Chondrocyte (in vitro differentiated cells): ENCODE data around the gene GSTA3. TPM values are rescaled to one million over a fixed set of nuclear protein-coding genes. Genes with fewer than 3 reads are reported as not detected.
"Not testable (repeated sequence)": the region's sequence is repeated elsewhere in the genome, so short reads cannot be mapped to it uniquely, and the experiment has no call there.

Experiments
- DNase-seq: peaks from one replicate; pipeline ENCODE4 v3.0.0; 2021; ENCODE audit warnings: mixed read lengths, low spot score
- H3K27ac Mint-ChIP-seq: one replicate; pipeline ENCODE4 v1.8.0; 2021; ENCODE audit warnings: mild to moderate bottlenecking, moderate library complexity, mixed read lengths; ENCODE audit not compliant: unreplicated experiment
- H3K27me3 Mint-ChIP-seq: 2 replicates; pipeline ENCODE4 v1.8.0; 2021; ENCODE audit warnings: low read depth, mixed read lengths
- H3K36me3 Mint-ChIP-seq: 2 replicates; pipeline ENCODE4 v1.8.0; 2021; ENCODE audit warnings: low read depth, mixed read lengths
- H3K4me1 Mint-ChIP-seq: 2 replicates; pipeline ENCODE4 v1.8.0; 2021; ENCODE audit warnings: low read depth, mild to moderate bottlenecking, mixed read lengths
- H3K4me3 Mint-ChIP-seq: one replicate; pipeline ENCODE4 v1.8.0; 2021; ENCODE audit warnings: mild to moderate bottlenecking, moderate library complexity, mixed read lengths; ENCODE audit not compliant: unreplicated experiment
- H3K9me3 Mint-ChIP-seq: 2 replicates; pipeline ENCODE4 v1.8.0; 2021; ENCODE audit warnings: low read depth, mixed read lengths
- CTCF ChIP-seq: fragments of 200-600 bp; sonication (generic); IDR thresholded peaks from 2 replicates; pipeline ENCODE4 v1.5.0; 2021; ENCODE audit warnings: antibody characterized with exemption, mild to moderate bottlenecking, moderate library complexity
- long read RNA-seq: library from polyadenylated mRNA; stranded (forward); transcript quantifications from one replicate; pipeline ENCODE4 v2.0.0, GENCODE V29; 2021
- total RNA-seq: library from RNA; stranded (reverse); gene quantifications from 3 replicates; pipeline ENCODE4 v1.2.1, GENCODE V29; 2021

The GSTA3 gene
- not detected in 3 replicates for total RNA-seq
- long read RNA-seq, result 0 reads

- TF ChIP-seq CTCF, result no peak
- peaks cover 4% of the 10 kb centered on the region for H3K9me3 Mint-ChIP-seq
- no peaks in the 10 kb centered on the region for H3K4me1 Mint-ChIP-seq
- H3K27me3 Mint-ChIP-seq, result no peaks in the 10 kb centered on the region
- no peak within 1 kb of the TSS for H3K4me3 Mint-ChIP-seq
- H3K27ac Mint-ChIP-seq, result no peak within 1 kb of the TSS
- H3K36me3 Mint-ChIP-seq, result no peaks in the 10 kb centered on the region
- DNase-seq, result no peak
Observed at GRCh38 chr6:52909531-52909930, at the start of gene GSTA3. Gene GSTA3, minus strand, starts transcription at chr6:52909698. Its CDS starts 3,864 bp downstream, at chr6:52905834.

- no peaks in the 10 kb centered on the region for H3K9me3 Mint-ChIP-seq
- H3K27me3 Mint-ChIP-seq, result peaks cover 4% of the 10 kb centered on the region
- peaks cover 3% of the 10 kb centered on the region for H3K4me1 Mint-ChIP-seq
- no peak overlapping the region for H3K4me3 Mint-ChIP-seq
- TF ChIP-seq CTCF, result no peak
- H3K36me3 Mint-ChIP-seq, result no peaks in the 10 kb centered on the region
- no peak for DNase-seq
- no peak overlapping the region for H3K27ac Mint-ChIP-seq
Observed at GRCh38 chr6:52958546-52959255, 49.2 kb upstream of the GSTA3 start.

GRCh38 chr6:52955871-52956270 is 46.4 kb upstream of the GSTA3 start:
- Mint-ChIP-seq H3K9me3 (no peaks in the 10 kb centered on the region), H3K4me3 (no peak overlapping the region), H3K36me3 (no peaks in the 10 kb centered on the region), H3K27me3 (peaks cover 4% of the 10 kb centered on the region), H3K27ac (no peak overlapping the region), H3K4me1 (peaks cover under 1% of the 10 kb centered on the region)
- TF ChIP-seq CTCF, result no peak
- DNase-seq, result no peak

GRCh38 chr6:52953911-52954839 is 44.7 kb upstream of the GSTA3 start:
- TF ChIP-seq CTCF, result no peak
- peaks cover 12% of the 10 kb centered on the region for H3K27me3 Mint-ChIP-seq
- no peaks in the 10 kb centered on the region for H3K4me1 Mint-ChIP-seq
- no peak for DNase-seq
- no peaks in the 10 kb centered on the region for H3K9me3 Mint-ChIP-seq
- no peak overlapping the region for H3K27ac Mint-ChIP-seq
- no peaks in the 10 kb centered on the region for H3K36me3 Mint-ChIP-seq
- no peak overlapping the region for H3K4me3 Mint-ChIP-seq

- Mint-ChIP-seq H3K27me3 (peaks cover 21% of the 10 kb centered on the region), H3K27ac (no peak overlapping the region), H3K4me3 (no peak overlapping the region), H3K9me3 (no peaks in the 10 kb centered on the region), H3K4me1 (no peaks in the 10 kb centered on the region), H3K36me3 (no peaks in the 10 kb centered on the region)
- no peak for DNase-seq
- TF ChIP-seq CTCF, result no peak
Observed at GRCh38 chr6:52946306-52946705, 36.8 kb upstream of the GSTA3 start.

GRCh38 chr6:52942821-52943220 is 33.3 kb upstream of the GSTA3 start:
- not testable (repeated sequence) for H3K36me3 Mint-ChIP-seq, DNase-seq, H3K4me1 Mint-ChIP-seq, H3K27ac Mint-ChIP-seq, H3K9me3 Mint-ChIP-seq, H3K4me3 Mint-ChIP-seq
- H3K27me3 Mint-ChIP-seq, result peaks cover 11% of the 10 kb centered on the region
